Activated T-helper 17 cell treated with anti-CD3 and anti-CD28 coated beads, Interleukin-2, amount 50 U/mL, for 72 hours (primary cell): Measurements from ENCODE around the gene RPP30. TPM values are rescaled to one million over a fixed set of nuclear protein-coding genes. Genes with fewer than 3 reads are reported as not detected.

Source experiments
- ATAC-seq: fragments of 150-1000 bp; cut with Tn5 transposase; replicated peaks from 2 replicates; pipeline ENCODE4 v1.10.0; 2021; ENCODE audit warnings: mild to moderate bottlenecking, moderate library complexity
- H3K27ac Mint-ChIP-seq: one replicate; pipeline ENCODE4 v1.8.0; 2022; ENCODE audit warnings: mixed read lengths
- H3K27me3 Mint-ChIP-seq: one replicate; pipeline ENCODE4 v1.8.0; 2022; ENCODE audit warnings: mixed read lengths
- H3K36me3 Mint-ChIP-seq: one replicate; pipeline ENCODE4 v1.8.0; 2022; ENCODE audit warnings: low read depth, mild to moderate bottlenecking, mixed read lengths
- H3K4me1 Mint-ChIP-seq: one replicate; pipeline ENCODE4 v1.8.0; 2022; ENCODE audit warnings: mixed read lengths
- H3K4me3 Mint-ChIP-seq: one replicate; pipeline ENCODE4 v1.8.0; 2022; ENCODE audit warnings: mild to moderate bottlenecking, mixed read lengths
- H3K9me3 Mint-ChIP-seq: one replicate; pipeline ENCODE4 v1.8.0; 2022; ENCODE audit warnings: mixed read lengths
- total RNA-seq, 2 donors: library from RNA; stranded (reverse); gene quantifications; one replicate each; pipeline ENCODE4 v1.2.3, GENCODE V29; 2022

RPP30 gene
- total RNA-seq, 2 donors from 2014 or later = 161 to 173 TPM

- peaks cover 4% of the 10 kb centered on the region for H3K27me3 Mint-ChIP-seq
- H3K36me3 Mint-ChIP-seq = no peaks in the 10 kb centered on the region
- no peak overlapping the region for H3K4me3 Mint-ChIP-seq
- no peak overlapping the region for H3K27ac Mint-ChIP-seq
- no peak for ATAC-seq
- H3K4me1 Mint-ChIP-seq = no peaks in the 10 kb centered on the region
- no peaks in the 10 kb centered on the region for H3K9me3 Mint-ChIP-seq
Observed at GRCh38 chr10:90916392-90917237, 44.8 kb downstream of the RPP30 start.

GRCh38 chr10:90917238-90917967, 45.6 kb downstream of the RPP30 start:
- no peaks in the 10 kb centered on the region for H3K4me1 Mint-ChIP-seq
- no peaks in the 10 kb centered on the region for H3K9me3 Mint-ChIP-seq
- peaks cover 4% of the 10 kb centered on the region for H3K27me3 Mint-ChIP-seq
- no peak overlapping the region for H3K4me3 Mint-ChIP-seq
- no peak for ATAC-seq
- H3K27ac Mint-ChIP-seq = no peak overlapping the region
- no peaks in the 10 kb centered on the region for H3K36me3 Mint-ChIP-seq

- no peak for ATAC-seq
- no peak overlapping the region for H3K27ac Mint-ChIP-seq
- no peaks in the 10 kb centered on the region for H3K9me3 Mint-ChIP-seq
- no peaks in the 10 kb centered on the region for H3K4me1 Mint-ChIP-seq
- no peak overlapping the region for H3K4me3 Mint-ChIP-seq
- no peaks in the 10 kb centered on the region for H3K36me3 Mint-ChIP-seq
- H3K27me3 Mint-ChIP-seq = peaks cover 4% of the 10 kb centered on the region
Observed at GRCh38 chr10:90917968-90918318, 46.2 kb downstream of the RPP30 start.

GRCh38 chr10:90919683-90920574, 48.2 kb downstream of the RPP30 start:
- ATAC-seq = no peak
- Mint-ChIP-seq H3K4me1 (no peaks in the 10 kb centered on the region), H3K36me3 (no peaks in the 10 kb centered on the region), H3K27me3 (peaks cover 7% of the 10 kb centered on the region), H3K4me3 (no peak overlapping the region), H3K9me3 (no peaks in the 10 kb centered on the region), H3K27ac (no peak overlapping the region)

- Mint-ChIP-seq H3K4me1 (no peaks in the 10 kb centered on the region), H3K4me3 (no peak within 1 kb of the TSS), H3K27me3 (peaks cover 3% of the 10 kb centered on the region), H3K27ac (no peak within 1 kb of the TSS), H3K9me3 (no peaks in the 10 kb centered on the region), H3K36me3 (no peaks in the 10 kb centered on the region)
- no peak for ATAC-seq
Observed at GRCh38 chr10:90920986-90921666, 49.4 kb downstream of the RPP30 start, which contains the start of gene ANKRD1. TSS of gene ANKRD1 (minus strand) at chr10:90921087. CDS start at chr10:90921027, 60 bp downstream.

- no peak overlapping the region for H3K27ac Mint-ChIP-seq
- no peaks in the 10 kb centered on the region for H3K4me1 Mint-ChIP-seq
- no peaks in the 10 kb centered on the region for H3K36me3 Mint-ChIP-seq
Observed at GRCh38 chr10:90921906-90922305, 50.1 kb downstream of the RPP30 start.

GRCh38 chr10:90923111-90923731, 51.4 kb downstream of the RPP30 start:
- no peak overlapping the region for H3K27ac Mint-ChIP-seq
- no peaks in the 10 kb centered on the region for H3K36me3 Mint-ChIP-seq
- H3K4me1 Mint-ChIP-seq = no peaks in the 10 kb centered on the region
- no peaks in the 10 kb centered on the region for H3K9me3 Mint-ChIP-seq
- ATAC-seq = no peak
- H3K27me3 Mint-ChIP-seq = peaks cover 7% of the 10 kb centered on the region
- H3K4me3 Mint-ChIP-seq = no peak overlapping the region

More at GRCh38 chr10:90921906-90922305, 50.1 kb downstream of the RPP30 start:
- Mint-ChIP-seq H3K27me3 (peaks cover 3% of the 10 kb centered on the region), H3K9me3 (no peaks in the 10 kb centered on the region), H3K4me3 (no peak overlapping the region)
- ATAC-seq = no peak

GRCh38 chr10:90924552-90924951, 52.8 kb downstream of the RPP30 start:
- peaks cover 18% of the 10 kb centered on the region for H3K27me3 Mint-ChIP-seq
- ATAC-seq = no peak
- no peaks in the 10 kb centered on the region for H3K9me3 Mint-ChIP-seq
- H3K4me1 Mint-ChIP-seq = no peaks in the 10 kb centered on the region
- H3K36me3 Mint-ChIP-seq = no peaks in the 10 kb centered on the region
- H3K4me3 Mint-ChIP-seq = no peak overlapping the region
- no peak overlapping the region for H3K27ac Mint-ChIP-seq

GRCh38 chr10:90925079-90926029, 53.6 kb downstream of the RPP30 start:
- no peaks in the 10 kb centered on the region for H3K9me3 Mint-ChIP-seq
- no peaks in the 10 kb centered on the region for H3K4me1 Mint-ChIP-seq
- H3K27me3 Mint-ChIP-seq = peaks cover 23% of the 10 kb centered on the region
- no peaks in the 10 kb centered on the region for H3K36me3 Mint-ChIP-seq
- ATAC-seq = no peak
- no peak overlapping the region for H3K4me3 Mint-ChIP-seq
- no peak overlapping the region for H3K27ac Mint-ChIP-seq

GRCh38 chr10:90927293-90927692, 55.5 kb downstream of the RPP30 start:
- Mint-ChIP-seq H3K9me3 (no peaks in the 10 kb centered on the region), H3K4me3 (no peak overlapping the region), H3K27me3 (peaks cover 23% of the 10 kb centered on the region), H3K27ac (no peak overlapping the region), H3K36me3 (no peaks in the 10 kb centered on the region), H3K4me1 (no peaks in the 10 kb centered on the region)
- ATAC-seq = no peak

GRCh38 chr10:90929179-90929578, 57.4 kb downstream of the RPP30 start:
- Mint-ChIP-seq H3K4me3 (no peak overlapping the region), H3K36me3 (no peaks in the 10 kb centered on the region), H3K9me3 (no peaks in the 10 kb centered on the region), H3K27ac (no peak overlapping the region), H3K4me1 (no peaks in the 10 kb centered on the region), H3K27me3 (peaks cover 21% of the 10 kb centered on the region)
- ATAC-seq = no peak

- H3K27ac Mint-ChIP-seq = no peak overlapping the region
- no peak for ATAC-seq
- no peaks in the 10 kb centered on the region for H3K4me1 Mint-ChIP-seq
- no peaks in the 10 kb centered on the region for H3K9me3 Mint-ChIP-seq
- no peak overlapping the region for H3K4me3 Mint-ChIP-seq
- peaks cover 21% of the 10 kb centered on the region for H3K27me3 Mint-ChIP-seq
- H3K36me3 Mint-ChIP-seq = no peaks in the 10 kb centered on the region
Observed at GRCh38 chr10:90930070-90930837, 58.5 kb downstream of the RPP30 start.
